ENCODE results near the gene PLPP1.
A peak's percentile ranks its signal among the peaks of the same experiment; 100 is the strongest.

The PLPP1 gene

DNA sequence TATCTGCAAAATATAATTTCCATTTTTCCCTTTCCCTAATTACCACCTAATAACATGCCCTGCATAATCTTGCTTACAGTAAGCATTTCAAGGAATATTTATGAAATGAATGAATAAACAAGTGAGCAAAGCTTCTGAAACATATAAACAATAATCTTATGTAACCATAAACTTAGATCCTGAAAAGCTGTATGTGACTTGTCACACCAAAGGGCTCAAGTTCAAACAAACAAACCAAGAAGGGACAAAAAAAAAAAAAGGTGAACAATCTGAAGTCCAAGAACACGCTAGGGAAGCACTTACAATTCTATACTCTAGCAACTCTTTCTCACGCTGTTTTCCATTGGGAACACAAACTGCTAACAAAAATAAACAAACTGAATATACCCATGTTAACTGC, 36.3 kb downstream of the PLPP1 start:
- DNase-seq, result no peak

GRCh38 chr5:55497712-55498111, 37.1 kb downstream of the PLPP1 start:
- peak; percentile 43 for DNase-seq

- no peak for DNase-seq
Observed at GRCh38 chr5:55495216-55495615, 39.5 kb downstream of the PLPP1 start.

DNA sequence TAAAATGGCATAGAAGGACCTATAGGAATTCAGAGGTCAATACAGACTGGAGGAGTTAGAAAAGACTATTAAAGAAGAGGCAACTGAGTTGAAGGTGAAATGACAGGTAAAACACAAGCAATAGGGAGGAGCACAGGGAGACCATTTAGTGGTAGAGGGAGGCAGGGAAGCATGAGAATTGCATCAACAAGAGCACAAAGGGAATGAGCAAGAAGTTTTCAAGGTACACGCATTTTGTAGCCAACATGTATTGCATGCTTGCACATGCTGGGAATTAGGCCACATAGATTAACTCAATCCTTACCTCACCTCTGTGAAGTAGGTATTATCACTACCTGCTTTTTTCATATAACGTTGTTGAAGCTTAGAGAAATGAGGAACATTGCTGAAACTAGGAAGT, 42.3 kb downstream of the PLPP1 start:
- peak; percentile 24 for DNase-seq

- no peak for DNase-seq
Observed at GRCh38 chr5:55485073-55485472, 49.7 kb downstream of the PLPP1 start.

DNA sequence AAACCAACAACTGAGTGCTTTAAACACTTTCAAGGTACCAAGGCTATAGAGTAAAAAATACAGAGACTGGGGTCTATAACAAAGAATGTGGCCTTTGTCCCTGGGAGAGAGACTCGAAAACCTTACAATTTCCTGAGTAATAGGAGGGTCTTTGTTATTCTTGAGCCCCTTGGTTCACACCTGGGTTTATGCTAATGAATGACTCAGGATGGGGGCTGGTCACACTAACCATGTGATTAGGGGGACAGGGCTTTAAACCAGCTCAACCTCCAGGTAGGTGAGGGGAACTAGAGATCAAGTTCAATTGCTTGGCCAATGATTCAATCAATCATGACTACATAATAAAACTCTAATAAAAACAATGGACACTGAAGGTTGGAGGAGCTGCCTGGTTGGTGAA, 50.2 kb downstream of the PLPP1 start:
- no peak for DNase-seq

- no peak for DNase-seq
Observed at GRCh38 chr5:55483885-55484284, 50.9 kb downstream of the PLPP1 start.

GRCh38 chr5:55481293-55481855, 53.4 kb downstream of the PLPP1 start:
- peak; percentile 94 for DNase-seq

DNA sequence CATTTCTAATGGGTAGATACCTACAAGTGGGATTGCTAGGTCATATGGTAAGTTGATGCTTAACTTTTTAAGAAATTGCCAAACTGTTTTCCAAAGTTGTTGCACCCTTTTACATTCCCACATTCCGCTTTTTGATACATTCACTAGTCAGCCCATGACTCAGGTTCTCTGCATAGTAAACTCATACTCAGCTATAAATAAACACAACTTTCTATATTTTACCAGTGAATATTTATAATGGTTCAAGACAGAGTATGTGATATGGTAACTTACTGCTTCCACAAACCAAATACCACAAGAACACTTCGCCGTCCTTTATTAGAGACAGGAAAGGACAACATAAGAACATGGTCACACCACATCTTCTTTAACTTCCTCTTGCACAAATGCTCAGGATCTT, 54.0 kb downstream of the PLPP1 start:
- DNase-seq, result no peak

- DNase-seq, result no peak
Observed at GRCh38 chr5:55472642-55473041, 62.1 kb downstream of the PLPP1 start.

GRCh38 chr5:55471468-55471867, 63.3 kb downstream of the PLPP1 start:
- no peak for DNase-seq

DNA sequence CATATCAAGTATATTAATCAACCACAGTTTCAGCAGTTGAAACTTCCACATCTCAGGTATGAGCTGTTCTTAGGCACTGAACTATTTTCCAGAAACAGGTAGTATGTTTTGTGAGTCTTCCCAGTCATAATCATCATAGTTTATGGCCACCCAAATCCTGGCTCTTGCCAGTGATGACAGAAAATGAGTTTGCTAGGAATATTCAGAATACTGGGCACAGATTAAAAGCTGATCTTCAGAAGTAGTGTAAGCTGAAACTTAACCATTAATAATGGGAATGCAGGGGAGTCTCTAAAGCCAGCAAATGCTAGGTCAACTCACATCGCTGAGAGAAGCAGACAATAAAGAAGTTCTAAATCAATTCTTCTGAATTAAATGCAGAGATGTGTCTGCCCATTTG, 64.5 kb downstream of the PLPP1 start:
- DNase-seq, result no peak

DNA sequence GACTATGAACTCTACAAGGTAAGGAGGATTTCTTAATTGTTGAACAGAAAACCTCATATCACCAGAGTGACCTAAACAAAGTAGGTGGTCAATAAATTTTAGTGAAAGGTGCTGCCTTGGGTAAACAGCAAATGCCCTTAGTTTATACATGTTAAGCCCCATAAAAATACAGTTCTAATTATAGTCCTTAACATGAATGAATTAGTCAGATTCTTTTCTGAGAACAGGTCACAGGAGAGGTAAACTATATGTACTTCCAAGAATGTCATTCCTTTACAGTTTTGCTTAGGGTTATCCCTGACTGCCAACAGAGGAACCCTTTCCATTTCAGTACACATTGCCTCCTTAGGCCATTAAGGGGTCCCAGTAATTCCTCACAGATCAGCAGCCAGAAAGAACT, 64.9 kb downstream of the PLPP1 start:
- DNase-seq, result no peak

DNA sequence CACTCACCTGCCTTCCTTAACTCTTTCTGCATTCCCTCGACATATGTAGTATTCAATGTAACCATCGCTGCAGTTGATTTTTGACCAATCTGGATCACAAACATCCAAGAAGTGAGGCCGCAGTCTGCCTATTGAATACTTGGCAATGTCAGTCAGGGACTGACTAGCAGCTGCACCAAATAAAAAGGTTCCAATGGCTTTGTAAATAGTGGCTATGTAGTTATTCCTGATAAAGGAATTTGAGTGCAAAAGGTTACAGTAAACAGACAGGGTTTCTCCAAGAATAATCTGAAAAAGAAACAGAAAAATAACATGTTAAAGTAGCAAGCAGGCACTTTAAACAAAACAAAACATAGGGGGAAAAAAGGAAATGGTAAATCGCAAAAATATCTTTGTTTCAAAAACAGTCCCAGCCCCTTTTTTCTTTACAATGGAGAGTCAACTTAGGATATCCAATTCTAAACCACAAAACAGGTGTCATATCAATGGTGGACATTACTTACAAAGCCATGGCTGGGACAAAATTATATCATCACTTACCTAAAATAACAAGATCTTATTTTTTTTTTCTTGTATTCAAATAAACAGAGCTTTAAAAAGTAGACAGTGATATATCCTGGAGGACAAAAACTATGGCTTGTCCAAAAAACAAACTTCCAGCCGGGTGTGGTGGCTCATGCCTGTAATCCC, 66.8 kb downstream of the PLPP1 start:
- DNase-seq, result no peak

- DNase-seq, result no peak
Observed at GRCh38 chr5:55463613-55464012, 71.2 kb downstream of the PLPP1 start.

GRCh38 chr5:55459572-55459971, 75.2 kb downstream of the PLPP1 start:
- DNase-seq, result no peak

DNA sequence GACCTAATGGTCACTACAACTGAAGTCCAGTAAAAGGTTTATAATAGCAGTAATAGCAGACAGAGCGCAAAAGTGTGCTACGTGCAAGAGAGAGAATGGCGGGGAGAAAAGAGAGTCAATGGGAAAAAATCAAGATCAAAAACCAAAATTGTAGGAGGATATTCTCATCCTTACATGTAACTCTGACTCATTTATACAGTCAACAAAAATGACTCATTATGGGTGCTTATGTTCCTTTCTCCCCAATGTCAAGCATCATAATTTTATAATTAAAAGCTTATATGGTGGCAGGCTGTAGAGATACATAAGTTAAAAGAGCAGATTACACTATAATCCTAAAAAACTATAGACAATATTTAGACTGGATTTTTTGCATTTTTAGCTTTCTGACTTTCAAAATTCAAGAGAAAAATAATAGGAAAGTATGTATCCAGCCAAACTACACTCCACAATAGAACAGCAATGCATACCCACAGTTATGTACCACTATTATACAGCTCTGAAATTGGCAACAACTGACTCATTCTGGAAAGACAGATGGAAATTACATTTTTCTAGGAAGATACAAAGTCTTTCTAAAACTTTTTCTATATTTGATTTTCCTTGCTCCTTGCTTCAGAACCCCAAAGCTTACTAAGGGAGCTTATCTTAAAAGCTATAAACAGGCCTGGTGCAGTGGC, 78.4 kb downstream of the PLPP1 start:
- no peak for DNase-seq

DNA sequence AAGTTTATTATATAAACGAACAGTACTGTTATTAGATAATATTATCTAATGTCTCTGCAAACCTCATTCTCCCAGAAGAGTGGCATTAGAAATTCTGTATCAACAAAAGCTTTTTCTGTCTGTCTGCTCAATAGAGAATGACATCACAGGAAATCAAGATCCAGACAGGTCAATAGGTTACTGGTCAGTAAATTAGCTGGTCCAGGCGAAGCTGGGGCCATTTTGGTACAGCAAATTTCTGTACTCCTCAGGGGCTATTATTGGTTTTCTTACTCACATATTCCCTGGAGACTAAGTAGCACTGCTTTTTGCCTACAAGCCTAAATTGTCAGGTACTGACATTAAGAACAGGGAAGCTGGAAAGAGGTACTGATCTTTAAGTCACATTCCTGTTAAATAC, 80.5 kb downstream of the PLPP1 start:
- no peak for DNase-seq

DNA sequence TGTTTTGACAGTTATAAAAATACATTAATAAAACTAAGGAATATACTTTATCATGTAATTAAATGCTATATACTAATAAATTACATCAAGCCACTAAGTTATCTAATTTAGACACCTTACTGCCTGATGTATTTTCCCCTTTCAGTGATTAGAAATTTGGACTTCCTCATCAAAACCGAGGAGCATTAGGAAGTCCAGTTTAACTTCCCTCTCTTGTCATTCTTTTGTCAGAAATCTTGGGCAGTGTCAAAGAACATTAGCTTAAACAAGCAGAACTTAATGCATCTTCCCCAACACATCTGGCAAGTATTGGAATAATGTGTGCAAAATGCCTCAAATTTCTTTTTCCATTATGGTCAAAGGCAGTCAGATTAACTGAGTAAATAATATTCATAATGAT, 81.6 kb downstream of the PLPP1 start:
- DNase-seq, result no peak

DNA sequence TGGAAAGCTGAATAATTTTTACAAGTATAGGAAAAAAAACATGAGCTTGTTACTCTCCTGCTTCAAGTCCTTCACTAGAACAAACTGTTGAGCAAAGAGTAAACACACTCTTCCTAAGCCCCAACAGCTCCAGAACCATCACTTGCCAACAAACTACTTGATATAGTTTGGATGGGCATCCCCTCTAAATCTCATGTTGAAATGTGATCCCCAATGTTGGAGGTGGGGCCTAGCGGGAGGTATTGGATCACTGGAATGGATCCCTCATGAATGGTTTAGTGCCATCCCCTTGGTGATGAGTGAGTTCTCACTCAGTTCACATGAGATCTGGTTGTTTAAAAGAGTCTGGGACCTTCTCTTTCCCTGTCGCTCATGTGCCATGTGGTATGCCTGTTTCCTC, 82.8 kb downstream of the PLPP1 start:
- no peak for DNase-seq

DNA sequence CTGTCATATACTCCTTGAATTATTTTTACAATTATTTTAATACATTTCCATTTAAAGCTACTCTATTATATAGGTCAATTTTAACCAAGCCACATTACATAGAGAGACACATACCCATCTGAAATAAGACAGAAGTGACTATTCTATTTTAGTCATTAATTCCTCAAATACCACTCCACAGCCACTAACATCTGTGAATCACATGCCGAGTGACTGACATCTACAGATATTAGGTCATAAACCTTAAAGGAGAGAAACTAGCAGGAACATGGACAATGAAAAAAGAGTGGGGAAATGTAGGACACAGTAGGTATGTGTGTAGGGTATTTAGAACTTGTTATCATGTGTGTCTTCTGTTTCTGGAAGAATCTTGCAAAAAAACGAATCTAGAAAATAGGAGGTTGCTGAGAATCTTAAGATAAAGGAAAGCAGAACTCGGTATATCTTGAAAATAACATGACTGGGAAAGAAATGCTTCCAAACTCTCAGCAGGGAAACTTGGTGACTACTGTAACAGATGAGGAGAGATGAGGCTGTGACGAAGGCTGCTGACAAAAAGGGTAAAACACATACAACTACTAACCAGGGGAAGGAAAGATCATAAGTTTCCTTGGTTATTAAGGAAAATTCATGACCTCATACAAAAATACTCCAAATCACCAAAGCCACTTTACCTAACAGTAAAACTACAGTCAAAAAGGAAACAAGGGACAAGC, 84.6 kb downstream of the PLPP1 start:
- DNase-seq, result no peak

GRCh38 chr5:55446640-55447351, 88.0 kb downstream of the PLPP1 start:
- DNase-seq, result no peak

- DNase-seq, result peak; percentile 42
Observed at GRCh38 chr5:55445791-55446190, 89.0 kb downstream of the PLPP1 start.

Data from NCI-H2171 treated with DMSO at 0.1 percent for 48 hours (cell line).